H9 (cell line): ENCODE measurements around the gene SYTL5. TPM values are rescaled to one million over a fixed set of nuclear protein-coding genes. Genes with fewer than 3 reads are reported as not detected.

ENCODE experiments used
- DNase-seq: peaks from one replicate; pipeline ENCODE4 v3.0.0-alpha.2; 2017
- H2AFZ ChIP-seq: one replicate; pipeline ENCODE4 v1.6.1; 2013; ENCODE audit warnings: mild to moderate bottlenecking, low read length, control low read depth, moderate library complexity
- H2AK5ac ChIP-seq: 2 replicates; pipeline ENCODE4 v1.6.1; 2013; ENCODE audit warnings: low read length, control low read depth, mixed read lengths; ENCODE audit not compliant: insufficient read length
- H2BK120ac ChIP-seq: one replicate; pipeline ENCODE4 v1.6.1; 2013; ENCODE audit warnings: low read depth, mild to moderate bottlenecking, low read length, control low read depth, inconsistent platforms; ENCODE audit not compliant: poor library complexity, severe bottlenecking
- H2BK12ac ChIP-seq: 2 replicates; pipeline ENCODE4 v1.6.1; 2013; ENCODE audit warnings: low read length, control low read depth, mixed read lengths, low read depth; ENCODE audit not compliant: insufficient read length
- H2BK15ac ChIP-seq: 2 replicates; pipeline ENCODE4 v1.6.1; 2013; ENCODE audit warnings: low read depth, low read length, control low read depth
- H2BK20ac ChIP-seq: one replicate; pipeline ENCODE4 v1.6.1; 2013; ENCODE audit warnings: low read depth, mild to moderate bottlenecking, low read length, control low read depth, inconsistent platforms; ENCODE audit not compliant: poor library complexity, severe bottlenecking
- H2BK5ac ChIP-seq: 2 replicates; pipeline ENCODE4 v1.6.1; 2013; ENCODE audit warnings: low read length, control low read depth, mixed read lengths; ENCODE audit not compliant: insufficient read length
- H3K14ac ChIP-seq: 2 replicates; pipeline ENCODE4 v1.6.1; 2013; ENCODE audit warnings: low read length, control low read depth; ENCODE audit not compliant: insufficient read depth
- H3K18ac ChIP-seq: 2 replicates; pipeline ENCODE4 v1.6.1; 2013; ENCODE audit warnings: low read depth, mild to moderate bottlenecking, mixed read lengths, low read length, control low read depth; ENCODE audit not compliant: insufficient read length
- H3K23ac ChIP-seq: 2 replicates; pipeline ENCODE4 v1.6.1; 2013; ENCODE audit warnings: low read length, control low read depth, mixed read lengths, low read depth; ENCODE audit not compliant: insufficient read length
- H3K23me2 ChIP-seq: 2 replicates; pipeline ENCODE4 v1.6.1; 2013; ENCODE audit warnings: low read depth, mild to moderate bottlenecking, mixed read lengths, low read length, control low read depth; ENCODE audit not compliant: insufficient read length, poor library complexity, severe bottlenecking
- H3K27ac ChIP-seq: 2 replicates; pipeline ENCODE4 v1.5.1; 2013; ENCODE audit warnings: low read length, control low read depth, mixed read lengths, low read depth; ENCODE audit not compliant: insufficient read length
- H3K27me3 ChIP-seq: 2 replicates; pipeline ENCODE4 v1.6.1; 2013; ENCODE audit warnings: low read length, control low read depth, inconsistent platforms; ENCODE audit not compliant: insufficient read depth
- H3K4ac ChIP-seq: 2 replicates; pipeline ENCODE4 v1.6.1; 2013; ENCODE audit warnings: low read depth, mild to moderate bottlenecking, control low read depth, inconsistent platforms, low read length, moderate library complexity
- H3K4me1 ChIP-seq: 2 replicates; pipeline ENCODE4 v1.6.1; 2013; ENCODE audit warnings: low read length, control low read depth, inconsistent platforms; ENCODE audit not compliant: insufficient read depth
- H3K4me2 ChIP-seq: 2 replicates; pipeline ENCODE4 v1.6.1; 2013; ENCODE audit warnings: low read length, control low read depth, mixed read lengths; ENCODE audit not compliant: insufficient read length, insufficient read depth
- H3K56ac ChIP-seq: 2 replicates; pipeline ENCODE4 v1.6.1; 2013; ENCODE audit warnings: low read depth, mild to moderate bottlenecking, mixed read lengths, low read length, control low read depth; ENCODE audit not compliant: insufficient read length
- H3K79me1 ChIP-seq: 2 replicates; pipeline ENCODE4 v1.6.1; 2013; ENCODE audit warnings: low read depth, mild to moderate bottlenecking, moderate library complexity, low read length, control low read depth, inconsistent platforms; ENCODE audit not compliant: insufficient read depth, poor library complexity, severe bottlenecking
- H3K79me2 ChIP-seq: 2 replicates; pipeline ENCODE4 v1.6.1; 2013; ENCODE audit warnings: low read length, control low read depth, inconsistent platforms; ENCODE audit not compliant: insufficient read depth
- H3K9ac ChIP-seq: 2 replicates; pipeline ENCODE4 v1.6.1; 2013; ENCODE audit warnings: low read length, control low read depth, mixed read lengths; ENCODE audit not compliant: insufficient read length; ENCODE audit errors: extremely low read depth
- H3K9me3 ChIP-seq: one replicate; pipeline ENCODE4 v1.6.1; 2013; ENCODE audit warnings: low read depth, low read length, inconsistent platforms; ENCODE audit not compliant: control insufficient read depth
- H3T11ph ChIP-seq: one replicate; pipeline ENCODE4 v1.6.1; 2013; ENCODE audit warnings: mild to moderate bottlenecking, low read length, control low read depth, inconsistent platforms
- H4K20me1 ChIP-seq: one replicate; pipeline ENCODE4 v1.6.1; 2013; ENCODE audit not compliant: control insufficient read depth, insufficient read length, insufficient read depth
- H4K5ac ChIP-seq: 2 replicates; pipeline ENCODE4 v1.6.1; 2013; ENCODE audit warnings: low read depth, mild to moderate bottlenecking, mixed read lengths, low read length, control low read depth; ENCODE audit not compliant: insufficient read length
- H4K8ac ChIP-seq: replicated peaks from 2 replicates; pipeline ENCODE4 v1.6.1; 2013; ENCODE audit warnings: low read length, control low read depth, mixed read lengths, low read depth; ENCODE audit not compliant: insufficient read length
- H4K91ac ChIP-seq: 2 replicates; pipeline ENCODE4 v1.6.1; 2013; ENCODE audit warnings: low read depth, mild to moderate bottlenecking, moderate library complexity, mixed read lengths, low read length, control low read depth; ENCODE audit not compliant: insufficient read length
- H3K27ac Mint-ChIP-seq, 3 experiments: 2 replicates in 2 of 3; 3 replicates in 1 of 3; pipeline ENCODE4 v1.8.0; 2020 to 2021; ENCODE audit warnings: mixed read lengths in 3 of 3, mild to moderate bottlenecking in 1 of 3, moderate library complexity in 1 of 3
- H3K27me3 Mint-ChIP-seq: 2 replicates; pipeline ENCODE4 v1.8.0; 2021; ENCODE audit warnings: low read depth, mild to moderate bottlenecking, moderate library complexity, mixed read lengths
- H3K36me3 Mint-ChIP-seq, 3 experiments: 2 replicates in 2 of 3; 3 replicates in 1 of 3; pipeline ENCODE4 v1.8.0; 2020 to 2021; ENCODE audit warnings: low read depth in 3 of 3, mixed read lengths in 3 of 3; ENCODE audit not compliant: insufficient read depth in 1 of 3
- H3K4me1 Mint-ChIP-seq, 2 experiments: 2 replicates each; pipeline ENCODE4 v1.8.0; 2020; ENCODE audit warnings: mixed read lengths in 2 of 2
- H3K4me3 Mint-ChIP-seq, 2 experiments: 2 replicates in 1 of 2; 3 replicates in 1 of 2; pipeline ENCODE4 v1.8.0; 2020 to 2021; ENCODE audit warnings: mild to moderate bottlenecking in 2 of 2, mixed read lengths in 2 of 2, moderate library complexity in 1 of 2
- H3K9me3 Mint-ChIP-seq, 2 experiments: 2 replicates in 1 of 2; 3 replicates in 1 of 2; pipeline ENCODE4 v1.8.0; 2020; ENCODE audit warnings: mild to moderate bottlenecking in 2 of 2, mixed read lengths in 2 of 2, moderate library complexity in 1 of 2
- CTCF ChIP-seq: fragments of 200-600 bp; sonication (generic); conservative IDR thresholded peaks from 3 replicates; pipeline ENCODE4 v1.8.0; 2021; ENCODE audit warnings: antibody characterized with exemption, mild to moderate bottlenecking
- WGBS: extraction: QIAGEN DNeasy Blood & Tissue Kit; methylation state at CpG from one replicate; pipeline ENCODE4 v1.1.7; 2013; ENCODE audit warnings: missing lambda C conversion rate, low lambda C conversion rate, mixed read lengths; ENCODE audit not compliant: insufficient read length; ENCODE audit errors: extremely low coverage; 5-methylcytosine and 5-hydroxymethylcytosine counted together
- total RNA-seq: library from RNA; stranded (reverse); gene quantifications from 2 replicates; pipeline ENCODE4 v1.2.1, GENCODE V29; 2021

The SYTL5 gene
- total RNA-seq, 1 experiment from 2014 or later, result 0.15 TPM

DNA sequence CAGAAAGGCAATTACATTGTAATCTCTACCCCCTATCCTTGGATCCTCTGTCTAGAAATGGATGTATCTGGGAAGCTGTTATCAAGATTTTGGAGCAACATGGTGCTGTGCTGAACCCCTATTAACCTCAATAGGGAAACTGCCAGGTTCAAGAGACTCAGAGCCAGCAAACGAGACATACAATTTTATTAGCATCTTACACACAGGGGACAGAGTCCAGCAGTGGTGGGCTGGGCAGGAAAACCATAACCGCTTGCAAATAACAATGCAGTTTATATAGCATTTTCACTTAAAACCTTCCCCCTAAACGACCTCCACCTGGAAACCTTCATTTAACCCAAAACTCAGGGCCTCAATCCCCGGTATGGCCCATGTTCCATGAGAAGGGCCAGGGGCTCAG is 79.5 kb downstream of the SYTL5 start:
- Histone ChIP-seq H2BK5ac (no peak overlapping the region), H2BK15ac (no peak overlapping the region), H2AFZ (no peak overlapping the region), H3K23me2 (no peaks in the 10 kb centered on the region), H4K5ac (no peak overlapping the region), H3K79me2 (no peaks in the 10 kb centered on the region), H4K20me1 (no peaks in the 10 kb centered on the region), H3K79me1 (no peaks in the 10 kb centered on the region), H3K9me3 (no peaks in the 10 kb centered on the region), H2BK120ac (no peak overlapping the region), H2BK20ac (no peak overlapping the region), H2BK12ac (no peak overlapping the region), H3K4ac (no peak overlapping the region), H4K8ac (no peak overlapping the region), H3K9ac (no peak overlapping the region), H3K4me1 (no peaks in the 10 kb centered on the region), H3K14ac (no peak overlapping the region), H3K23ac (no peak overlapping the region), H3K18ac (no peak overlapping the region), H3K4me2 (no peak overlapping the region), H3K27me3 (no peaks in the 10 kb centered on the region), H4K91ac (no peak overlapping the region), H3K27ac (no peak overlapping the region), H3K56ac (no peak overlapping the region), H2AK5ac (no peak overlapping the region), H3T11ph (no peak overlapping the region)
- no peak for DNase-seq
- Mint-ChIP-seq H3K27me3 (no peaks in the 10 kb centered on the region), H3K4me1 (peaks cover 3 to 4% of the 10 kb centered on the region in 2 experiments), H3K27ac (no peak overlapping the region), H3K4me3 (no peak overlapping the region), H3K36me3 (no peaks in the 10 kb centered on the region; a peak in 2 of 7 replicates), H3K9me3 (peaks cover 48 to 49% of the 10 kb centered on the region in 2 experiments)
- TF ChIP-seq CTCF, result no peak
- no CpG with 5 or more reads among the region's 4 CpGs for WGBS
